ENCODE measurements around the gene NSUN5.
"Not testable (repeated sequence)": the region's sequence is repeated elsewhere in the genome, so short reads cannot be mapped to it uniquely, and the experiment has no call there.

The NSUN5 gene

GRCh38 chr7:73327449-73327848 is 18.8 kb upstream of the NSUN5 start:
- DNase-seq (ENCODE audit: low read depth in 2 of 2), result not testable (repeated sequence)

GRCh38 chr7:73325424-73325823 is 16.8 kb upstream of the NSUN5 start:
- not testable (repeated sequence) for DNase-seq (ENCODE audit: low read depth in 2 of 2)

GRCh38 chr7:73324081-73324845 is 15.6 kb upstream of the NSUN5 start:
- DNase-seq (ENCODE audit: low read depth in 2 of 2), result peak in 1 of 2 donors; percentile 23

GRCh38 chr7:73323434-73324080 is 14.9 kb upstream of the NSUN5 start:
- not testable (repeated sequence) for DNase-seq (ENCODE audit: low read depth in 2 of 2)

GRCh38 chr7:73320009-73320408 is 11.4 kb upstream of the NSUN5 start:
- DNase-seq (ENCODE audit: low read depth in 2 of 2), result not testable (repeated sequence)

GRCh38 chr7:73319541-73319940 is 10.9 kb upstream of the NSUN5 start:
- not testable (repeated sequence) for DNase-seq (ENCODE audit: low read depth in 2 of 2)

GRCh38 chr7:73318656-73319204 is 10.1 kb upstream of the NSUN5 start:
- DNase-seq (ENCODE audit: low read depth in 2 of 2), result not testable (repeated sequence)

GRCh38 chr7:73316521-73316920 is 7.9 kb upstream of the NSUN5 start:
- DNase-seq (ENCODE audit: low read depth in 2 of 2), result no peak

GRCh38 chr7:73314271-73314670 is 5.6 kb upstream of the NSUN5 start:
- DNase-seq (ENCODE audit: low read depth in 2 of 2), result no peak

GRCh38 chr7:73313521-73313906 is 4.9 kb upstream of the NSUN5 start:
- DNase-seq (ENCODE audit: low read depth in 2 of 2), result no peak

GRCh38 chr7:73312831-73313520 is 4.3 kb upstream of the NSUN5 start:
- DNase-seq (ENCODE audit: low read depth in 2 of 2), result no peak

- not testable (repeated sequence) for DNase-seq (ENCODE audit: low read depth in 2 of 2)
Measured at GRCh38 chr7:73311421-73311820, 2.8 kb upstream of the NSUN5 start.

- no peak for DNase-seq (ENCODE audit: low read depth in 2 of 2)
Measured at GRCh38 chr7:73308074-73308664, 457 bp downstream of the NSUN5 start.

GRCh38 chr7:73307436-73307835 is 1.2 kb downstream of the NSUN5 start:
- DNase-seq (ENCODE audit: low read depth in 2 of 2), result no peak

- not testable (repeated sequence) for DNase-seq (ENCODE audit: low read depth in 2 of 2)
Measured at GRCh38 chr7:73304612-73305387, 3.8 kb downstream of the NSUN5 start.

GRCh38 chr7:73304071-73304470 is 4.6 kb downstream of the NSUN5 start:
- DNase-seq (ENCODE audit: low read depth in 2 of 2), result no peak

- no peak for DNase-seq (ENCODE audit: low read depth in 2 of 2)
Measured at GRCh38 chr7:73303546-73303945, 5.1 kb downstream of the NSUN5 start.

- DNase-seq (ENCODE audit: low read depth in 2 of 2), result not testable (repeated sequence)
Measured at GRCh38 chr7:73302846-73303245, 5.8 kb downstream of the NSUN5 start.

GRCh38 chr7:73301108-73301507 is 7.5 kb downstream of the NSUN5 start:
- DNase-seq (ENCODE audit: low read depth in 2 of 2), result not testable (repeated sequence)

- not testable (repeated sequence) for DNase-seq (ENCODE audit: low read depth in 2 of 2)
Measured at GRCh38 chr7:73299812-73300211, 8.8 kb downstream of the NSUN5 start.

GRCh38 chr7:73297706-73298105 is 10.9 kb downstream of the NSUN5 start:
- DNase-seq (ENCODE audit: low read depth in 2 of 2), result not testable (repeated sequence)
